NCI-H2227 (cell line): ENCODE measurements around the gene THOP1.
A peak's percentile ranks its signal among the peaks of the same experiment; 100 is the strongest.
"Not testable (repeated sequence)": the region's sequence is repeated elsewhere in the genome, so short reads cannot be mapped to it uniquely, and the experiment has no call there.

Experiments
- DNase-seq: peaks from one replicate; lab custom pipeline; 2025; ENCODE audit not compliant: unreplicated experiment; lab: John Stamatoyannopoulos, UW

Gene THOP1

DNA sequence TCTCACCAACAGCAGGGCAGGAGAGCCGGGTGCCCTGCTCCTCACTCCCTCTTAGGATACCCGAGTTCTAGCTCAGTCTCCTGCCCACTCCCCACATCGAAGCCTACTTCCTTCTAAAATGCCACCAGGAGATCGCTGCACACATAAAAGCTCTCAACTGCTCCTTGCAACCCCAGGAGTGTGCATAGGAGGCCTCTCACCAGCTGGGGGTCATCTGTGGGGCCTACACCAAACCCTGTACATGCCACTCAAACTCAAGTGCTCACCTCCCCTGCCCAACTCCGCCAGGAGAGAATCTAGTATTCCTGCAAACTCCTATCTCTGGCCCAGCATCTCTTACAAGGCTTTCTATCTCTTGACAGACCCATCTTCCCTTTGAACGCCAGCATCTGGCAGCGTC is 5.0 kb upstream of the THOP1 start:
- no peak for DNase-seq

DNA sequence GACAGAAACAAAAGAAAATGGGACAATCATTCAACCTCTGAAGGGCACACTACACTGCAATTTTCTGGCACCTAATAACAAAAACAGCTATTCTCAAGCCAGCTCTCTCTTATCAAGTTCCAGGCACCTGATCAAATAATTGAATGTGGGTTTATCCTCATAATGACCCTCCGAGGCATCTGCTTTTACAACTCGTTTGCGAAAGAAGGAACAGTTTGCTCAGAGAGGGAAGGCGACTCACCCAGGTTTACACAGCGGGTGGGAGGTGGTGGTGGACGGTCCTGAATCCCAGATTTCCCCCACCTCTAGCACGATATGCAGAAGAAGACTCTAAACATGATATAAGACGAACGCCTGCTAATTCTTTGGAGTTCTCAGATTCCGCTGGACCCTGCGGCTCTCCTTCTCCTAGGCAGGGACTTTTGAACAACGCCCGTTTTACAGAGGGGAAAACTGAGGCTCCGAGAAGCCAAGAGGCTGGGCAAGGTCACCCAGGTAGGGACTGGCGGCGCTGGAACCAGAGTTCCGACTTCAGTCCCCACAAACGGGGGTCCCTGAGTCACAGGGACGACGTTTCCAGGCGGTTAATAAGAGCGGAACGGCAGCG is 2.9 kb upstream of the THOP1 start:
- peak; percentile 10 for DNase-seq

DNA sequence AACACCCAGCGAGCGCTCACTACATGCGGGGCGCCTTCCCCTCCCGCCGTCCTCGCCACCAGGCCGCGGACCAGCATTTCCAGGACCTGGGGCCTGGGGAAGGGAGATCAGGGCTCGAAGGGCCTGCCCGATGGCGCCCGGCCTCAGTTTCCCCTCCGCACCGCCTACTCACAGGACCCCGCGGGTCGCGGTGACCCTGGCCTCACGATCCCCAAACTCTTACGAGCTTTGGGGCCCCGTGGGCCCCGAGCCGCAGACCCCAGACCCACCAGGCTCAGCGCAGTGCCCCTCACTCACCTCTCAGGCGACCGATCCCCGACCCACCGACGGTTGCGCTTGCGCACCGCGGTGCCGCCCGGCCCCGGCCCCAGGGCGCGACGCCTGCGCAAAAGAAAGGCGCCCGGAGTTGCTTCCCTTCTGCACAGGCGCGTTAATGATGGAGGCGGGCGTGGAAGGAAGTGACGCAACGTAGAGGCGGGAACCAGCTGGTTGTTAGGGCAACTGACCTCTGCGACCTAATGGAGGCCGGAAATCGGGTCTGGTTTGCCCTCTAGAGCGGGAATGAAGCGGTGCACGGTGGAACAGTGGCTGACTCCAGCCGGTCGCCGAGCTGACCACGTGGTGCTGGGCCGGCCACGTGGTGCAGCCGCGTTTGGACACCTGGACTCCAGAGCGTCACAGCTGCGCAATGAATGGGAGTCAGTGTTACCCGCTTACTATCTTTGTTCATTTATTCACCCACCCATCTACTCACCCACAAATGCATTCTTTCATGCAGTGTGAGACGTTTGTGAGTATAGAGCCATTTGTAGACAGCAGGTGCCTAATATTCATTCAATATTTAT is 2.1 kb upstream of the THOP1 start, which contains the start of gene SGTA:
Gene SGTA (minus strand): TSS at position 338 of the 845 bp plus-strand sequence. CDS start 14,205 bp downstream, outside the sequence.
- peak; percentile 97 for DNase-seq

DNA sequence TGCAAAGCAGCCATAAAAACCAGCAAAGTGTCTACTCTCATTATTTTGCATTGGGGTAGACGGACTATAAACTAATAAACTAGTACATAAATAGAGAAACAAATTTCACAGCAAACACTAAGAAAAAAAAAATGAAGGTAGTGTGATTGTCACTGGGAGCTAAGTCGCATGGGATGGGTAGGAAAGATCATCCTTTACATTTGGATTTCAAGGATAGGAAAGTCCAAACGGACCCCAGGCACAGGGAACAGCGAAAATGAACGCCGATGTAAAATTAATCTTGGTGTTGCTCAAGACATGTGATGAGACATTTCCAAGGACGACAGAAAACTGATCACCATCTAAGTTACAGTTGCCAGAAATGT is 1.5 kb upstream of the THOP1 start:
- DNase-seq = no peak

DNA sequence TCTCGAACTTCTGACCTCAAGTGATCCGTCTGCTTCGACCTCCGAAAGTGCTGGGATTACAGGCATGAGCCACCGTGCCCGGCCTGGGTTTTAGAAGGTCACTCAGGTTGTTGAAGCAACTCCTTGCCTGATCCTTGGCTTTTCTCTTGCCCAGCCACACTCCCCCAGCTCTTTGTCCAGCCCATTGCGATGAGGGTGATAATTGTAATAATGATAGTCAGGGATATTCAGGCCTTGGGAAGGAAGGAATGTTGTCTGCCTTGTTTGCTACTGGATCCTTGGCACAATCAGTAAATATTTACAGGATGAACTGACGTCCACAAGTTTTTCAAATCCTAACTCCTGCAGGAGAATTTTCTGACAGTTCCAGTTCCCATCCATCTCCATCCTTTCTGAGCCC is 1.8 kb downstream of the THOP1 start:
- no peak for DNase-seq

DNA sequence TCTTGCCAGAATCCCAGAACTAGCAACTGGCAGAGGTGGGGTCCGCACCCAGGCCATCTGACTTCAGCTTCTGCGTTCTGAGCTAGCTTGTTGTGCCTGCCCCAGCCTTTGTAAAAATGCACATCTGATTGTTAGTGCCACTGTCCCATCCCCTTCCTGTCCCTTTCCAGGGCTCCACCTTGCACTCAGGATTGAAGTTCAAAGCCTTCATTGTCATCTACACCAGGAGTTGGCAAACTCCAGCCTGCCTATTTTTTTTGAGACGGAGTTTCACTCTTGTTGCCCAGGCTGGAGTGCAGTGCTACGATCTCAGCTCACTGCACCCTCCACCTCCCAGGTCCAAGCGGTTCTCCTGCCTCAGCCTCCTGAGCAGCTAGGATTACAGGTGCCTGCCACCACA is 2.9 kb downstream of the THOP1 start:
- DNase-seq = no peak

DNA sequence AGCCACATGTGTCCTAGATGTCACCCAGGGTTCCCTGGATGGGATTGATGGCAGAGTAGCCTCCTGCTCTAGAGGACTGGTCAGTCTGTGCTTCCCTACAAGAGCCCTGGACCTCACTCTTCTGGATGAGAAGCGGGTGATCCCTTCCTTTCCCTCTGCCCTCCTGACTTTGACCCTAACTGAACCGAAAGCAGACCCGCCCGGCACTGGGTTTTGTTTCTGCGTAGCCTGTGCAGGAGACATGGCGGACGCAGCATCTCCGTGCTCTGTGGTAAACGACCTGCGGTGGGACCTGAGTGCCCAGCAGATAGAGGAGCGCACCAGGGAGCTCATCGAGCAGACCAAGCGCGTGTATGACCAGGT is 4.9 kb downstream of the THOP1 start:
- no peak for DNase-seq

DNA sequence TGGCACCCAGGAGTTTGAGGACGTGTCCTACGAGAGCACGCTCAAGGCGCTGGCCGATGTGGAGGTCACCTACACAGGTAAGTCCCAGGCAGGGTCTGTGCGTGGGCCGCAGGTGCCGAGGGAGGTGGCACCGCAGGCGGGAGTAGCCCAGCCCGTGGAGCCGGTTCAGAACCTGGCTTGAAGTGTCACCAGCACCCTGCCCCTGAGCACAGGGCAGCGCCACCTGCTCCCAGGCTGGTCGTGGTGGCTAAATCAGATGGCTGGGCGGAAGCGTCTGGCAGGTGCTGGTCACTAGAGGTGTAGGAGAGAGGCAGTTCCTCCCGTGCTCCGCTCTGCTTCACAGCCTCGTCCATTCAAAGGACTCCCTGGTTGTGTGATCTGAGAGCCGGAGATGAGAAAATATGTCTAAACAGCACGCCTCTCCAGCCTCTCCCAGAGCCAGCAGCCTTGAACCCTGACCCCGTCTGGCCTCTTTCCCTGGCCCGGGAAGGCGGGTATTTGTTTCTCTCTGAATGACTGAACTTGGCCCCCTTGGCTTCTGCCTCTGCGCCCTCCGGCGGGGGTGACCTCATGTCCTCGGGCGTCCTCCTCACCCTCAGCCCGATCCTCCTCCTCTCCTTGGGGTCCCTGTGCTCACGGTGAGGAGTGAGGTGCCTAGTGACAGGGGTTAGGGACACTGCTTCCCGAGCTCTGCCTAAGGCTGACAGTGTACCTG is 5.4 kb downstream of the THOP1 start:
- DNase-seq = no peak

DNA sequence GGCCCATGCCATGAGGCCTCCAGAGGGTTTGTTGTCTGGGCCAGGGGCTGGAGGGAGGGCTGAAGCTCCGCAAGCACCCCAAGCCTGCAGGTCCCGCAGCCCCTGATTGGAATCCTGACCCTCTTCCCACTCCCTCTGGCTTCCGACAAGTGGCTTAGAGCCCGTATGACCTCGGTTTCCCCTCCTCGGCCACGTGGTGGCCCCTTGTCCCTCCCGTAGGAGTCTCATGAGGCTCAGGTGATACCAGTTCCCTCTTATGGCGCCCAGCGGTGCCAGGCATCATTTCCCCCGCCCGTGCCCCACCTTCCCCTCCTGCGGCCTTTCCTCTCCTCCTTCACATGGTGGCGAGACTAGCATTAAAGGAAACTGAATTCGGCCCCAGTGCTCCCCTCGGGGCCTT is 6.1 kb downstream of the THOP1 start:
- no peak for DNase-seq

DNA sequence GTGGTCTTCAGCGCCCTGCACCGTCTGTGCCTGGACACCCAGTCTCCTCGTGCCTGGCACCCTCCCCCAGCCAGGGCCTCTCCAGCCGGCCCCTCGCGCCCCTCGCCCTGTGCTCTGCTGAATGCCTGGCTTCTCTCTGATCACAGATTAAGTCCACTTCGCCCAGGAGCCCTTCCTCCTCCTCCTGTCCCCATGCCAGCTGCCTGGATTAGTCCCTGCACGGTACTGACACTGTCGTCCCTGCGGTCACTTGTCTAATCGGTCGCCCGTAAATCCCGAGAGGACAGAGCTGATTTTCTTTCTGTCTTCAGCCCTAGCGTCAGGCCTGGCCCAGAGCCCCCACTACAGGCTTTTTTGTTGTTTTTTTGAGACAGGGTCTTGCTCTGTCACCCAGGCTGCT is 6.6 kb downstream of the THOP1 start:
- DNase-seq = no peak

DNA sequence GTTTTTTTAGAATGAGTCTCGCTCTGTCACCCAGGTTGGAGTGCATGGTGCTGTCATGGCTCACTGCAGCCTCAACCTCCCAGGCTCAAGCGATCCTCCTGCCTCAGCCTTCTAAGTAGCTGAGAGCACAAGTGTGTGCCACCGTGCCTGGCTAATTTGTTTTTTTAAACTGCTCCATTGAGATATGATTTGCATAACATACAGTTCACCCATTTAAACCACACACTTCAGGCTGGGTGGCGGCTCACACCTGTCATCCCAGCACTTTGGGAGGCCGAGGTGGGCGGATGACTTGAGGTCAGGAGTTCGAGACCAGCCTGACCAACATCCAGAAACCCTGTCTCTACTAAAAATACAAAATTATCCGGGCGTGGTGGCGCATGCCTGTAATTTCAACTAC is 7.4 kb downstream of the THOP1 start:
- DNase-seq = not testable (repeated sequence)

DNA sequence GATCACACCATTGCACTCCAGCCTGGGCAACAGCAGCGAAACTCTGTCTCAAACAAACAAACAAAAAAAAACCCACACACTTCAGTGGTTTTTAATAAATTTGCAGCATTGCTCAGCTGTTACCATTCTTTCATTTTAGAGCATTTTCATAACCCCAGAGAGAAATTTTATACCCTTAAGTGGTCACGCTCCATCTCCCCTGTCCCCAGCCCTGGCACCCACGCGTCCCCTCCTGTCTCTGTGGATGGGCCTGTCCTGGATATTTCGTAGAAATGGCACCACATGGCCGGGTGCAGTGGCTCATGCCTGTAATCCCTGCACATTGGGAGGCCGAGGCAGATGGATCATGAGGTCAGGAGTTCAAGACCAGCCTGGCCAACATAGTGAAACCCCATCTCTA is 7.8 kb downstream of the THOP1 start:
- DNase-seq = no peak

DNA sequence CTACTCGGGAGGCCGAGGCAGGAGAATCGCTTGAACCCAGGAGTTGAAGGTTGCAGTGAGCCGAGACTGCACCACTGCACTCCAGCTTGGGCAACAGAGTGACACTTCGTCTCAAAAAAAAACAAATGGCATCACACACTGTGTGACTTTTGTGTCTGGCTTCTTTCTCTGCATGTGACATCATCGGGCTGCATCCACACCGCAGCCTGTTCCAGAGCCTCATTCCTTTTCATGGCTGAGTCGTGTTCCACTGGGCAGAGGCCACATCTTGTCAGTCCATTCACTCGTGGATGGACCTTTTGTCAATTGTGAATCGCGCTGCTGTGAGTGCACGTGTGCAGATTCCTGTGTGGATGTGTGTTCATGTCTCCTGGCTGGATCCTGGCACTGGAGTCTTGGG is 8.3 kb downstream of the THOP1 start:
- no peak for DNase-seq

DNA sequence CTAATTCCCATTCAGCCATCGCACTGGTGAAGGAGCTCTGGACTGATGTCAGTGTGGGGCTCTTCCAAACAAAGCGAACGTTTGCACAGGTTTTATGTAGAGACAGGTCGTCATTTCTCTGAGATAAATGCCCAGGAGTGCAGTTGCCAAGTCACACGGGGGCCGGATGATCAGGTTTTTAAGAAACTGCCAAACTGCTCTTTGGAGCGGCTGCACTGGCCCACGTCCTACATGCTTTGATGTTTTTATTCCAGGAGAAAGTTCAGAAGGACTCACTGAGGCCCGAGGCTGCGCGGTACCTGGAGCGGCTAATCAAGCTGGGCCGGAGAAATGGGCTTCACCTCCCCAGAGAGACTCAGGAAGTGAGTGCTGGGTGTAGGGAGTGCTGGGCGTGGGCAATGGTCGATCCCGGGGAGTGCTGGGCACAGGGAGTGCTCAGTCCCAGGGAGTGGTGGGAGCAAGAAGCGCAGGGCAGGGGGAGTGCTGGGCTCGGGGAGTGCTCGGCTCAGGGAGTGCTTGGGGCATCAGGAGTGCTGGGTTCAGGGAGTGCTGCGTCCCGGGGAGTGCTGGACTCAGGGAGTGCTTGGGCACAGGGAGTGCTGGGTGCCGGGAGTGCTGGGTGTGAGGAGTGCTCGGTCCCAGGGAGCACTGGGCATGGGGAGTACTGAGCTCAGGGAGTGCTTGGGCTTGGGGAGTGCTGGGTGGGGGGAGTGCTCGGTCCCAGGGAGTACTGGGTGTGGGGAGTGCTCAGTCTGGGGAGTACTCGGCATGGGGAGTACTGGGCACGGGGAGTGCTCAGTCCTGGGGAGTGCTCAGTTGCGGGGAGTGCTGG is 10.7 kb downstream of the THOP1 start:
- DNase-seq = no peak

DNA sequence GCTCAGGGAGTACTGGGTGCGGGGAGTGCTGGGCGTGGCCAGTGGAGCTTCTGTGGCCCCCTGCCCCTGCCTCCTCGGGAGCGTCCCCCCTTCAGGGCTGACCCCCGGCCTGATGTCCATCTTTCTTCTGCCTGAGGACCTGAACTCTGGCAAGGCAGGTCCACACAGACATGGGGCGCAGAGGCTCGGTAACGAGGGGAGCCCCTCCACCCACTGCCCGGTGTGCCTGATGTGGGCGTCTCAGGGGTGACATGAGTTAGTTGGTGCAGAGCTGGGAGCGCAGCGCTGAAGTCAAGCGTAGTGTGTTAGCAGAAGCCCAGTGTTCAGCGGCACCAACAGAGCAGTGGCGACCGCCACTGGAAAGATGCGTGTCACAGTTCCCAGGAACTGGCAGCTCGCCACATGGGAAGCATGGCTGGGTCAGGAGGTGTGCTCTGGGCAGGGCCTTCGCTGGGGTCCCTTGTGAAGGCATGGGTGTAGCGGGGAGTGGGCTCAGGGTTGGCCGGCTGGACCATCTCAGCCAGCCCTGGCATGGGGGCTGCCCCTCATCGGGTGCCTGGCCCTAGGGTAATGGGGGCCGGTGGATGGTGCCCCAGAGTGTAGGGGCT is 11.5 kb downstream of the THOP1 start:
- DNase-seq = no peak

DNA sequence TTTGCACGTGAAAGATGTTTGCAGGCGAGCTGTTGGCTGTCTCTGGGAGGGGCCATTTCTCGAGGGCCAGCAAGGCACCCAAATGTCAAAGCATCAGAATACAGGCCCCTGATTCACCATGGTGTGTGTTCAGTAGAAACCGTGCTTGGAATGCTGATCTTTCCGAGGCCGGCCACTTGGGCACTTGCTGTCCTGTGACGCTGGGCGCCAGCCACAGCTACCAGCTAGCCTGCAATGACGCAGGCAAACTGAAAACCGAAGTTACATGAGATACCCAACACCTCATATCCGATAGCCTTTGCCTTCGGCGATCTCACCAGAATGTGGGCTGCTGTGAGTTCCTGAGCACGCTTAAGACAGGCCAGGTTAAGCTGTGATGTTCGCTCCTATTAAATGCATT is 12.0 kb downstream of the THOP1 start:
- no peak for DNase-seq

DNA sequence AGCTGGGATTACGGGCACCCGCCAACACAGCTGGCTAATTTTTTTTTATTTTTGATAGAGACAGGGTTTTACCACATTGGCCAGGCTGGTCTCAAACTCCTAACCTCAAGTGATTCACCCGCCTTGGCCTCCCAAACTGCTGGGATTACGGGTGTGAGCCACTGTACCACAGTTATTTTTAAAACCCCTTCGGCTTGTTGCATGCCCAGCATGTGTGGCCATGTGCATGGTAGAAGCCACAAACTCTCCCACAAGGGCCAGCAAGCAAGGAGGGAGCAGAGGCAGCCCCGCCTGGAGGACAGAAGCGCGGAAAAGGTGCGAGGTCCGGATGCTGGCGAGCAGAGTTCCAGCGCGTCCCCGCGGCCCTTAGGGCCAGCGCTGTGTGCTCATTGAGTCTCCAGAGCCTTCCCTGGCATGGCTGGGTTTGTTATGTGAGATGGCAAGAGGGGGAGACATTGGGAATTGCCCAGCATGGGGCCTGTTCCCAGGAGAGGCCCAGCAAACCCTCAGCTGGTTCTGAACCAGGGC is 12.9 kb downstream of the THOP1 start:
- DNase-seq = no peak

DNA sequence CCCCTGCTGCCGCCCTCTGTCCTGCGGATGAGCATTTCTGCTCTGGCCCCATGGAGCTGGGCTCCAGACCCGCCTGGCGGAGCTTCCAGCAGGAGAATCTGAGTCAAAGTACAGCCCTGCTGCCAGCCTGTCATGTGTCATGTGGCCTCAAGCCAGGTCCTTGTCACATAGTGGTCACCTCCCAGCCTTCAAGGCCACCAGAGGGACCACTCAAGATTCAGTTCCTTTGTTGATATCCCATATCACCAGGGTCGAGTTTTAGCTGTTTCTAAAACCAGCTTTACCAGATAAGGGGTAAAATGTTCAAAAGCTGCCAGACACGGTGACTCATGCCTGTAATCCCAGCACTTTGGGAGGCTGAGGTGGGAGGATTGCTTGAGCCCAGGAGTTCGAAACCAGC is 13.4 kb downstream of the THOP1 start:
- DNase-seq = no peak

DNA sequence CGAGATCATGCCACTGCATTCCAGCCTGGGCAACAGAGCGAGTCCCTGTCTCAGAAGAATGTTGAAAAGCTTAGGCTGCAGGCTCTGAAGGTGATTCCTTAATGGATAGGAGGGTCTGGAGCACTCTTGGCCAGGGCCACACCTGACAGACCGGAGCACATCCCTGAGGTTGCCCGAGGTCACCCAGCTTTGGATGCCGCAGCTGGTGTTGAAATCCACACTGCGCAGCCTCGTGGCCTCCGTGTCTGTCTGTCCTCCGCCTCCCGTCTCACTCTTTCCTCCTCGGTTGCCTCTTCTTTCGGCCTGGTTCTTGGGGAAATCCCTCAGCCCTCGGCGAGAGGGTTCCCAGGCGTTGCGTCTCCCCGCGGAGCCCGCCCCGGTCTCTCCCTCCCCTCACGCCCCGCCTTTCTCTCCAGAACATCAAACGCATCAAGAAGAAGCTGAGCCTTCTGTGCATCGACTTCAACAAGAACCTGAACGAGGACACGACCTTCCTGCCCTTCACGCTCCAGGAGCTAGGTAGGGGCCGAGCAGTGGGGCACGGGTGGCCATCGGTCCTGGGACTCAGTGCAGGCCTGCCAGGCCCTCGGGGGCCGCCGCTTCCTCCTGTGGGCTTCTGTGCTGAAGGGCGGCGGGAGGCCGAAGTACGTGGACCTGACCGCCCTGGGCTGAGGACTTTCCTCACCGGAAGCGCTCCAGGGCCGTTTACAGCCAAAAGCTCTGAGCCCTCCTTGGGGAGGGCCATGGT is 14.1 kb downstream of the THOP1 start:
- DNase-seq = no peak

DNA sequence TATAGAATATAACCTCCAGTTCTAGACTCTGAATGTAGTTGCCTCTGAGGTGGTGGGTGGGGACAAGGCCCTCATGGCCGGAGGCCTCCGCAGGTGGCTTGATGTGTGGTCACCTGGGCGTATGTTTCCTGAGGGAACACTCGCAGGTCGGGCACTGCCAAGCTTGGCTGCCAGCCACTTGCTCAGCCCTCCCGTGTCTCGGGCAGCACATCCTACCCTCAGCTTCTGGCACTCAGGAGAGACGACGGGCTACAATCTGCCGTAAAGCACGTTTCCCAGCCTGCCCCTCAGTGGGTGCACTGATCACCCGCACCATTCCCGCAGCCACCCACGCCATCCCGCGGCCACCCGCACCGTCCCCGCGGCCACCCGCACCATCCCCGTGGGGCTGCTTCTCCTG is 15.2 kb downstream of the THOP1 start:
- DNase-seq = no peak
